HG03060 (cell line): ENCODE results near the gene ACBD7.

Source experiments
- ATAC-seq: cut with Tn5 transposase; IDR thresholded peaks from one replicate; pipeline ENCODE4 v1.9.1; 2021; ENCODE audit warnings: low read depth, moderate number of reproducible peaks; ENCODE audit not compliant: unreplicated experiment

Gene ACBD7

GRCh38 chr10:15092855-15093408 lies 4.4 kb upstream of the ACBD7 start:
- ATAC-seq: no peak

GRCh38 chr10:15091418-15091817 lies 2.8 kb upstream of the ACBD7 start:
- ATAC-seq: no peak

GRCh38 chr10:15084502-15084922 lies 4.1 kb downstream of the ACBD7 start:
- no peak for ATAC-seq

GRCh38 chr10:15083674-15084501 lies 4.7 kb downstream of the ACBD7 start:
- ATAC-seq: no peak

- ATAC-seq: no peak
Observed at GRCh38 chr10:15075421-15075820, 13.2 kb downstream of the ACBD7 start.

- ATAC-seq: no peak
Observed at GRCh38 chr10:15072358-15072757, 16.2 kb downstream of the ACBD7 start.

GRCh38 chr10:15069230-15069629 lies 19.3 kb downstream of the ACBD7 start:
- ATAC-seq: no peak

GRCh38 chr10:15068802-15069201 lies 19.8 kb downstream of the ACBD7 start:
- no peak for ATAC-seq

GRCh38 chr10:15067154-15067553 lies 21.4 kb downstream of the ACBD7 start:
- peak; percentile 66 for ATAC-seq

GRCh38 chr10:15060638-15061037 lies 27.9 kb downstream of the ACBD7 start:
- ATAC-seq: no peak

GRCh38 chr10:15059914-15060313 lies 28.7 kb downstream of the ACBD7 start:
- ATAC-seq: no peak

- ATAC-seq: no peak
Observed at GRCh38 chr10:15058689-15059088, 29.9 kb downstream of the ACBD7 start.

GRCh38 chr10:15053061-15053460 lies 35.5 kb downstream of the ACBD7 start:
- no peak for ATAC-seq

- no peak for ATAC-seq
Observed at GRCh38 chr10:15052121-15052520, 36.5 kb downstream of the ACBD7 start.

- no peak for ATAC-seq
Observed at GRCh38 chr10:15049533-15049932, 39.0 kb downstream of the ACBD7 start.

GRCh38 chr10:15046626-15047025 lies 42.0 kb downstream of the ACBD7 start:
- ATAC-seq: no peak

GRCh38 chr10:15045380-15045779 lies 43.2 kb downstream of the ACBD7 start:
- ATAC-seq: no peak

GRCh38 chr10:15043674-15044073 lies 44.9 kb downstream of the ACBD7 start, which contains the start of gene OLAH:
OLAH (plus strand) TSS chr10:15043943; CDS start chr10:15047289, 3,346 bp downstream.
- no peak for ATAC-seq

GRCh38 chr10:15038416-15038815 lies 50.2 kb downstream of the ACBD7 start:
- no peak for ATAC-seq

- ATAC-seq: no peak
Observed at GRCh38 chr10:15037691-15038090, 50.9 kb downstream of the ACBD7 start.

GRCh38 chr10:15035385-15036301 lies 52.9 kb downstream of the ACBD7 start:
- ATAC-seq: no peak
